Uterus (tissue), 2 donors: ENCODE measurements around the gene RAB3C.

Experiments
- CTCF ChIP-seq, 4 experiments: fragments of 200-600 bp in 2 of 4; fragments of 450-650 bp in 2 of 4; sonication (generic) in 2 of 4; IDR thresholded peaks; one replicate each; pipeline ENCODE4 v1.5.1; 2016 to 2019; ENCODE audit warnings: antibody characterized with exemption in 4 of 4, mild to moderate bottlenecking in 2 of 4, moderate library complexity in 1 of 4
- POLR2A ChIP-seq, 2 donors: fragments of 450-650 bp; IDR thresholded peaks; one replicate each; pipeline ENCODE4 v1.6.1; 2016; ENCODE audit warnings: antibody characterized with exemption in 2 of 2, mild to moderate bottlenecking in 1 of 2, moderate library complexity in 1 of 2

GRCh38 chr5:58745350-58745749 is 162.5 kb downstream of the RAB3C start:
- no peak for TF ChIP-seq CTCF (IDR thresholded peaks at IDR 0.05)
- no peak for TF ChIP-seq POLR2A (IDR thresholded peaks at IDR 0.05)
